Activated naive CD4-positive, alpha-beta T cell treated with anti-CD3 and anti-CD28 coated beads, Interleukin-2, amount 50 U/mL, for 16 hours (primary cell): ENCODE results near the gene PPME1.

Experiments used
- DNase-seq: peaks from one replicate; pipeline ENCODE4 v3.0.0-alpha.2; 2020

The PPME1 gene

DNA sequence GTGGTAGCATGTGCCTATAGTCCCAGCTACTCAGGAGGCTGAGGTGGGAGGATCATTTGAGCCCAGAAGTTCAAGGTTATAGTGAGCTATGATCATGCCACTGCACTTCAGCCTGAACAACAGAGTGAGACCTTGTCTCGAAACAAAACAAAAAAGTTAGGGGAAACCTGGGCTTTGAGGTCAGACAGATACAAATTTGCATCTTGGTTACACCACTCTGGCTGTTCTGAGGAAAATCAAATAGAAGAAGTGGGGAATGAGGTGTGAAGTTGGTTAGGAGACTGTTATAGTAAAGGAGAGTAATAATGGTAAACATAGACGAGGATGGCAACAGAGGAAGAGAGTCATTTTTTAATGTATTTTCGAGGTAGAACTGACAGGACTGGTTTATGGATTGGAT is 62.6 kb downstream of the PPME1 start:
- no peak for DNase-seq

GRCh38 chr11:74235121-74235520 is 64.0 kb downstream of the PPME1 start:
- DNase-seq = no peak

DNA sequence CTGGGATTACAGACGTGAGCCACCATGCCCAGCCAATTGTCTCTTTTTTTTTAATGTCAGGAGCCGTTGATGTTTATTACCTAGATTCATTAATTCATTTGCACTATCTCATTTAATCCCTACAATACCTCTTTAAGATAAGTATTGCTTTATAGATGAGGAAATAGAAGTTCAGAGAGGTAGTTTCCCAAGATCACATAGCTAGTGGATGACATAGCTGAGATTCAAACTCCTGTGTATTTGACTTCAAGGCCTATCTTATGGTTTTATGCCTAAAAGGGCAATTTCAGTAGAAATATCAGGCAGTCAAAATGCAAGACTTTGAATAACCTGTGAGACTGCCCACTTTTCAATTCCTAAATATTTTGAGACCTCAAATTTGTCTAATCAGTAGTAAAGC is 66.5 kb downstream of the PPME1 start:
- no peak for DNase-seq

DNA sequence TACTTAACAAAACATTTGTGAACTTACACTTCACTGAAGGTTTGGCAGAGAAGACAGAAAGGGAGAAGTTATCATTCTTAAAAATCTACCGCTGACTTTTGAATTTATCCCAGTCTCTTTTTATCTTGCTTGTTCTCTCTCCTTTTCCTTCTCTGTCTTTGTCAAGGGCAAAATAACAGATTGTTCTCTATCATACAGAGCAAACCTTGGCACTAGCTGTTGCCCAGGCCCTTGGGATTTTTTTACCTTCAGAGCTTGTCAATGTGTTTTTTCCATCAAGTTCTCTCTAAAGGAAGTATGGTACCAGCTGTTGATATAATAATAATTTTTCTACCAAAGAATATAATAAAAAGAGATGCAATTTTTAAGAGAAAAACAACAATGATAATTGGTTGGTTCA is 67.2 kb downstream of the PPME1 start:
- DNase-seq = no peak

- no peak for DNase-seq
Observed at GRCh38 chr11:74248469-74248868, 77.4 kb downstream of the PPME1 start.

- no peak for DNase-seq
Observed at GRCh38 chr11:74249496-74249895, 78.4 kb downstream of the PPME1 start.

- DNase-seq = no peak
Observed at GRCh38 chr11:74253361-74253760, 82.3 kb downstream of the PPME1 start.

- DNase-seq = peak; percentile 49
Observed at GRCh38 chr11:74255741-74256375, 84.8 kb downstream of the PPME1 start.

DNA sequence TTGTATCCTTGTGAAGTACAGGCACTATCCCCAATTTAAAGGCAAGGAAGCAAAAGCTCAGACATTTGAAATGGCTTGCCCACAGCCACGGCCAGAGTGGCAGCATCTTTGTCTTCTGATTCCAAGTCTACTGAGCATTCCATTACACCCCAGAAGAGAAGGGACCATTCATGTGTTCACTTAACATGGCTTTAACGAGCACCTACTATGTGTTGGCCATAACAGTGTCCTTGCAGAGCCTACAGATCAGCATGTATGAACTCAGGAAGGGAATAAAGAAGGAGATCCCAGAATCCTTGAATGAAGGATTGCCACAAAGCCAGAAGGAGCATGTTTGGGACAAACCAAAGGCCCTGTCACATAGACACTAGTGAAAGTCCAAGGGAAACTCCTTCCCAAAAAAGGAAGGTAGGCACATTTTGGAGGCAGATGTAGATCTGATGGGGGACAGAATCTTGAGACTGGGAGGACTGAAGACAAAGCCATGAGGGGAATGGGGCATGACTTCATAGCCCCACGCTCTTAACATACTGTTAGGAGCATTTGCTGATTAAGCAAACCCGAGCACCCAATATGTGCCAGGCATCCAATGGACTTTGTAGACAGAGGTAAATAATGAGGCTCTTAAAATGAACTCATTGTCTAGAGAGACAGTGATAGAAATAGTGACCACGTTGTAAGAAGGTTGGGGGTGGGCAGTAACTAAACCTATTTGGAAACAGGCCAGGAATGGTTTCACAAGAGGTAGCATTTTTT is 85.5 kb downstream of the PPME1 start:
- no peak for DNase-seq

DNA sequence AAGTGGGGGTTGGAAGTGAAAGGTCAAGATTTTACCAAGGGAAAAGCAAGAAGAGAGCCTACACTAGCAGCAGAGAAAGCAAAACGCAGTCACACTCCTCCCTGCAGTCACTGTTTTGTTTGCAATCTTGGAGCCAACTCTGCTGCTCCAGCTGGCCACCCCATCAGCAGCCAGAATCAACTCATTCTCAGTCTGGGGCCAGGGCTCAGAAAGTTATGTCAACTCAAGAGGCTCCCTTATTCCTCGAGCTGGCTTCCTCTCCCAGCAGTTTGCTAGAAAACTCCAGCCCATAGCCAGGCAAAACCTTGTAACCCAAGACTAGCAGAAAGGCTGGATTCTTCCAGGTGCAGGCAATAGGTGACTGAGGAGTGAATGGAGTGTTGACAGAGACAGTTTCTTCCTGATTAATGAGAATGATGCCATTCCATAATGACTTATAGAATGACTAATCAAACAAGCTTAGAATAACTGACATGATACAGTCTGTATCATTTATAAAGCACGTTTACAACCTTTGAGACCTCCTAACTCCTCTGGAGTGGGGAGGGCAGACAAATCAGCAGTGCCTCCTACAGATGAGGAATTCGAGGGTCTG is 87.0 kb downstream of the PPME1 start:
- DNase-seq = no peak

DNA sequence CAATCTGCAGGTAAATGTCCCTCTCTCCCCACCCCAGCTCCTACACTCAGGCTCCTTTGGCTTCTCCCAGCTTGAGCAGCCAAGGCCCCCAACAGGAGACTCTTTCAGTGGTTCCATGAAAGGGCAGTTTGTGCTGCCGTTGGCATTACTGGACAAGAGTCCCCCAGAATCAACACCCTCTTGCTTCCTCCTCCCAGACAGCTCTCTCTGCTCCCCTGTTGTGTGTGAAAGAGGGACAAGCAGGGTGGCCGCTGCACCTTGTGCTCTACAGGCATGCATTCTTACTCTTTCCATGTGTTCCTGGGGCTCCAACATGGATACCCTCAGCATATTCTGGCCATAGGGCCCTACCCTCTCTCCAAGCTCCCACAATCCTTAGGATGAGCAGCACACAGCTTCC is 91.6 kb downstream of the PPME1 start:
- DNase-seq = no peak

DNA sequence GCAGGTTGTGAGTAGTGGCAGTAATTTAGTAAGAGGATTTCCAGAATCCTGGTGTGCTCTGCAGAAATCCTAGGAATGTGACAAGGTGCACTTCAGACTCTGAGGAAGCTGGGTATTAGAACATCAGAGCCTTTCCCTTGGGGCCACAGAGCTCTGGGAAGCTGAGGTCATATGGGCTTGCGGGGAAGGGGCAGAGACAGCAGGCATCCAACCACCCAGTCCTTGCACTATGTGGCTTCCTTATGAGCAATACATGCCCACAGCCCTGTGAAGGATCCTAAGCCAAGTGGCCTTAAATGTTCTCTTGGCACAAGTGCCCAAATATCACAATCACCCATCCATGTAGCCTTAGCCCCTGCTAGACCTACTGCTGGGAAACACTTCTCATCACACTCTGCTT is 94.2 kb downstream of the PPME1 start:
- DNase-seq = no peak

GRCh38 chr11:74267014-74267413 is 95.9 kb downstream of the PPME1 start:
- DNase-seq = no peak

- no peak for DNase-seq
Observed at GRCh38 chr11:74268456-74268855, 97.4 kb downstream of the PPME1 start.

DNA sequence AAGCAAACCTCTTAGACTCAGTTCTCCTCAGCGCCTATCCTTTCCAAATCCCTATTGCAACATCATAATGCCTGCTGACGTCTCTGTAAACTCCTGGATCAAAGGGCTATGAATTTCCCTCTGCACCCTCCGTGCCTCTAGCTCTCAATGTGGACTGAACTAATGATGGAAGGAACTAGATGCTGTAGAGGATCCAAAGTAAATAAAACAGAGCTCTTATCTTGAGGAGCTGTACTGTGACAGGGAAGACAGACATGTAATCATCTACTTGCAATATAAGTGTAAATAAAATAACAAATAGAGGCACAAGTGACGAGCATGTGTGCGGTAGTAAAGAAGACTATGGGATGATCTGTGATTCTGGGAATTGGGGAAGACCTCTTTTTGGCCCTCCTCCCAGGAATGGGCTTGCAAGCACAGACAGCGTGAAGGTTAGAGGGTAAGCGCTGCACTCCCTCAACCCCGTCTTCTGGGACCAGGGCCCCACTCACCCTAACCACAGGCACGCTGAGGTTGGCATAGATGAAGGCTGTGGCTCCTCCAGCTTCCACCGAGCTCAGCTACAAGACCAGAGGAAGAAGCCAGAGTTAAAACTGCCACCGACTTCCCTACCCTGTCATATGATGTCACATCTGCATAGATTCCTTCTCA is 98.2 kb downstream of the PPME1 start:
- DNase-seq = no peak

DNA sequence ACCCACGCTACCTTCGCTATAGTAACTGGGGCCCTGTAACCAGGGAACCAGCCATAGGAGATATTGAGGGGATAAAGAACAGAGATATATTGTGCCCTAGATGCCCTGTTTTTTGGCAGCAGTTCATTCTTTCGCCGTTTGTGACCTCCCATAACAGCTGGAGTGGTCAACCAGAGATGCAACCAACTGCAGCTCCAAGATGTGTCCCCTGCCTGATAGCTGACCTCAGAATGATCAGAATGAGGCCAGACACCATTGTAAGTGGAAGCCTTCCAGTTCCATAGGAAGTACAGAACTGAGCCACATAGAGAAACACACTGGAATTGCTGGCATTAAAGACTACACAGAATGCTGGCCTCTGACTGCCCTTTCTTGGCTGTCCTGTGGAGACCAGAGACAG is 101.2 kb downstream of the PPME1 start:
- no peak for DNase-seq

- no peak for DNase-seq
Observed at GRCh38 chr11:74276581-74276980, 105.5 kb downstream of the PPME1 start.

DNA sequence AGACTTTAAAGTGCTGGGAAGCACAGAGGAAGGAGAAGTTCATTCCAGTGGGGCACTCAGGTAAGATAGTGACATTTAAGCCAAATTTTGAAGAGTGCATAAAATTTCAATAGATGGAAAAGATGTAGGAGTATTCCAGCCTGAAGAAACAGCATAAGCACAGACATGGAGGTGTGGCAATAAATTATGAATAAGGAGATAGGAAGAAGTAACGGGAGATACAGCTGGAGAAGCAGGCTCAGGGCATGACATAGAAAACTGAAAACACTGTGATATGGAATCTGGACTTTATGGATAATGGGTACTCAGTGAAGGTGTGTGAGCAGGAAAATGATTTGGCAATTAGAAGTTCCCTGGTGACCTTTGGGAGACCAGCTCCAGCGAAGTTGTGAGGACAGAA is 107.0 kb downstream of the PPME1 start:
- no peak for DNase-seq

DNA sequence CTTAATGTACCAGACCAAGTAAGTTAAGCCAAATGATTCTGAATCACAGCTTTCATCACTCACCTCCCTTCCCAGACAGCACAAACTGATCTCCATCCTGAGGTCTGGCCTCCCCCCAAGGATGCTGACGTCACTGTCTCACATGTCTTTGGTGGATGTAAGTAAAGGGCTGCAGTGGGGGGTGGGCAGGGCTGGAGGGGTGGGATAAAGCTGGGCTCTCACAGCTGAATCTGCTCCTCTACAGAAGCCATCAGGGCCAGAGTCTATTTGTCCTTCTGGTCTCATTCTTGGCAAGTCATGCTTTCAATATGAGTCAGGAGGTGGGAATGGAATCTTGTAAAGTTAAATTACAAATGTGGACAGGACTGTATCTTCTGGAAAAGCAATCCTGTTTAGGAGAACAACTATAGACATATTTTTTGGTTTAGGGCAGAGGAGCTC is 107.7 kb downstream of the PPME1 start:
- no peak for DNase-seq

DNA sequence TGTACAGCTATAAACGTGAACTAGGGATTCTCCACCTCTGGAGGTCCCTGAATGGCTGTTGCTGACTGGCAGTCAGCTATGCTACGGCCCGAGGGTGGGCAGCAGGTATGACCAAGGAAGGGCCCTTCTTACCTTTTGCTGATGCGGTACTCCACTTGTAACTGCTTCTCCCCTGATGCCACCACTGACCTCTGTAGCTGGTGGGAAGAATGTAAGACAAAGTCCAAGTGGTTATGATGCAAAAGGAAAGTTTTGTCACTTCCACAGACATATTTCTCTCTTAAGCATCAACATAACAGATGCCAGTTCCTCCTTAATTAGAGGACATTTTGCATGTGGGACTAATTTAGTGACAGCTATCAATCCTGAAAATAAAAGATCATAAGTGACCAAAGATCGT is 108.2 kb downstream of the PPME1 start:
- no peak for DNase-seq

DNA sequence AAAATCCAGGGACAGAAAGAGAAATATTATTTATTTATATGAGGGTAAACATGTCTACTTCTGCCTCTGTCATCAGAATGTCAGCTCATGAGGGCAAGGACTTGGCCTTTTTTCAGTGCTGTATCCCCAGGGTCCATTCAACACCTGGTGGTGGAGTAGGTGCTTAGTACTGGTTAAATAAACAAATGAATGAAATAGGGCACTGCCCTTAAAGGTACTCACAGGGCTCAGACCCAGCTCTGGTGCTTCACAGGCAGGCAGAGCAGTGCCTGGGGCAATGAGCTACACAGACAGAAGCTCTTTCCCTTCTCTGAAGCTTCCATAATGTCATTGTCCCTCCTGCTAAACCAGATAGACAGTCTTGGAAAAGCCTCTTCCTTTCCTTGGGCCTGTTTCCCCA is 109.4 kb downstream of the PPME1 start:
- no peak for DNase-seq

DNA sequence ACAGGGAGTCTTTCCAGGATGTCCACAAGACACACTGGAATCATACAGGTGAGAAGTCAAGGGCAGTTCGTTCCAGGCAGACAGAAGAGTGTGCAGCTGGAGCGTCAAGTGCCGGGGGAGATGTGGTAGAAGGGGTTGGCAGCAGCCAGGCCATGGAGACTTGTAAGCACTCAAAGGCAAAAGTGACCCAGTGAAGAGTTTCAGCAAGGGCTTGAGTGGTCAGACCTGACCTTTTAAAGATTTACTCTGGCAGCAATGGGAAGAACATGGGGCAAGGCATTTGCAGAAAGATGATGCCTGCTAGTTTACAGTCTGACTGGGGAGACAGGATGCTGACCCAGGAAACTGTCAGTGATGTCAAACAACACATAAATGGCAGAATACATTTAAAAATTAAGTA is 111.3 kb downstream of the PPME1 start:
- DNase-seq = no peak

GRCh38 chr11:74282914-74283371 is 111.9 kb downstream of the PPME1 start:
- DNase-seq = no peak
